Measurements from ENCODE around the gene GRHL1.

The GRHL1 gene

DNA sequence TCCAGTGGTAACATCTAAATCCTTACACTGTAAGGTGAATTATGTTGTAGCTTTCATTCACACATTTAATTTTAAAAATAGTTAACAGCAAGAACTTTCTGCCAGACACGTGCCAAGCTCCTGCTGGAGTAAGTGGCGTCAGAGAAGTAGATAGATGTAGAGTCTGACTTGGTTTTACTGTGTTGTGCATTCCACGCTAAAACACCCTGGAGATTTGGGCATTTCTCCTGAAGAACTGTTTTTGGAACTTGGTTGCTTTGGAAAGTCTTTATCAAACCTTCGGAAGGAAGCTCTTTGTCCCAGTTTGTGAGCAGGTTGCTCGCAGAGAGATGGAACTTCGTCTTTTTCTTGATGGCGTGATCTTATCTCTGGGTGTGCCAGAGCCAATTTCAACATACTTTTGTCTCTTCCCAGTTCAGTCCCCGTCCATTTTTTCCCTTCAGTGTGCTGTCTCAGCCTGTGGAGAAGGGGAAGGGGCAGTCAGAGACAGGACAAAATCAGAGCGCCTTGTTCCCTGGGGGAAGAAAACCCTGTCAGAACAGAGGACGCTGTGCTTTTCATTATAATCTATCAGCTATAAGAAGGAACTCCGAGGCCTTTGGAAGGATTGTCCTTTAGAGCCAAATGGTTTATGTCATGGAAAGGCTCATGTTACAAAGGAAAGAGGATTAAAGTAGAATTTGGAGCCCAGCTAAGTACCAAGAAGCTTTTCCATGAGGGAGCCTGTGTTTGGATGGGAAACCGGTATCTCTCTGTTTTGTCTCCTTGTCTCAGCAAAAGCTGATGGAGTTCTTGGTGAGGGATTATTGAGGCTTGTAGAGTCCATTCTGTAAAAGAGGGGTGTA lies 18.9 kb downstream of the GRHL1 start:
- intact Hi-C loops (cut with DNase I; ENCODE audit: low total_unique reads) = no loop called here
- Histone ChIP-seq H3K4me3 (no peak overlapping the region), H3K27ac (peak overlapping the region; percentile 32 to 62), H3K27me3 (no peaks in the 10 kb centered on the region), H3K9me3 (no peaks in the 10 kb centered on the region), H3K36me3 (no peaks in the 10 kb centered on the region), H3K4me1 (peaks cover 0 to 41% (median 12%) of the 10 kb centered on the region in 4 donors)
- DNase-seq = no peak
- TF ChIP-seq, protein P1, sequence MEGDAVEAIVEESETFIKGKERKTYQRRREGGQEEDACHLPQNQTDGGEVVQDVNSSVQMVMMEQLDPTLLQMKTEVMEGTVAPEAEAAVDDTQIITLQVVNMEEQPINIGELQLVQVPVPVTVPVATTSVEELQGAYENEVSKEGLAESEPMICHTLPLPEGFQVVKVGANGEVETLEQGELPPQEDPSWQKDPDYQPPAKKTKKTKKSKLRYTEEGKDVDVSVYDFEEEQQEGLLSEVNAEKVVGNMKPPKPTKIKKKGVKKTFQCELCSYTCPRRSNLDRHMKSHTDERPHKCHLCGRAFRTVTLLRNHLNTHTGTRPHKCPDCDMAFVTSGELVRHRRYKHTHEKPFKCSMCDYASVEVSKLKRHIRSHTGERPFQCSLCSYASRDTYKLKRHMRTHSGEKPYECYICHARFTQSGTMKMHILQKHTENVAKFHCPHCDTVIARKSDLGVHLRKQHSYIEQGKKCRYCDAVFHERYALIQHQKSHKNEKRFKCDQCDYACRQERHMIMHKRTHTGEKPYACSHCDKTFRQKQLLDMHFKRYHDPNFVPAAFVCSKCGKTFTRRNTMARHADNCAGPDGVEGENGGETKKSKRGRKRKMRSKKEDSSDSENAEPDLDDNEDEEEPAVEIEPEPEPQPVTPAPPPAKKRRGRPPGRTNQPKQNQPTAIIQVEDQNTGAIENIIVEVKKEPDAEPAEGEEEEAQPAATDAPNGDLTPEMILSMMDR (IDR thresholded peaks at IDR 0.05) = no peak

DNA sequence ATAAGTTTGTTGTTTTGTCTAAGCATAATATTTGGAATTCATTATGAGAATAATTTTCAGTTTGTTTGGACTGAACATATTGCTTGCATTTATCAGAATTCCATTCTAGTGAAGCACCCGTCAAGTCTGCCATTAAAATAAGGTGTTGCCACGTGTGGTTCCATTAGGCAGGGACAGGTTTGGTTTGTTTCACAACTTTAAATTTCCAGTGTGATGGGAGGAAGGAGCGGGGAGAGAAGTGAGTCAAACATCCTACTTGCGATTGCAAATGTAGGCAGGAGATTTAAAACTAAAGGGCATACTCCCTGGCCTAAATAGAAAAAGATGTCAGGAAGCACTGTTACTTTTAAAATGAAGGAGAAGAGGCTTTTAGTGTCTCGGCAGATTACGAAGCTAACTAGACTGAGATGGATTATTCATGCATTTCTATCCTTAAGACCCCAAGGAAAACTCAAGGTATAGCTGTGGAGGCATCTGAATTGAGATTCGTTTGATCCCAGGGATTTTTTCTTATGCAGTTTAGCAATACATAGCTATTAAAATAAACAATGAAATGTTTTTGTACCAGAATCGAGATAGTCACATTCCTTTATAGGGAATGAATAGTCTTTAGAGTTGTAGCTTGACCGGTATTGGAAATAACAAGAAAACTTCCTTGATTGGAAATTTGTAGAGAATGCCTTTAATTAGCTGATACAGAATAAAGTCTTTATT lies 19.8 kb downstream of the GRHL1 start:
- Histone ChIP-seq H3K36me3 (no peaks in the 10 kb centered on the region), H3K9me3 (no peaks in the 10 kb centered on the region), H3K4me3 (no peak overlapping the region), H3K27ac (peak overlapping the region in 1 of 2 donors; percentile 62), H3K4me1 (peaks cover 3 to 50% (median 18%) of the 10 kb centered on the region in 4 donors), H3K27me3 (no peaks in the 10 kb centered on the region)
- no peak for DNase-seq
- TF ChIP-seq, protein P1 (IDR thresholded peaks at IDR 0.05) = no peak
- intact Hi-C loops (cut with DNase I; ENCODE audit: low total_unique reads) = no loop called here

DNA sequence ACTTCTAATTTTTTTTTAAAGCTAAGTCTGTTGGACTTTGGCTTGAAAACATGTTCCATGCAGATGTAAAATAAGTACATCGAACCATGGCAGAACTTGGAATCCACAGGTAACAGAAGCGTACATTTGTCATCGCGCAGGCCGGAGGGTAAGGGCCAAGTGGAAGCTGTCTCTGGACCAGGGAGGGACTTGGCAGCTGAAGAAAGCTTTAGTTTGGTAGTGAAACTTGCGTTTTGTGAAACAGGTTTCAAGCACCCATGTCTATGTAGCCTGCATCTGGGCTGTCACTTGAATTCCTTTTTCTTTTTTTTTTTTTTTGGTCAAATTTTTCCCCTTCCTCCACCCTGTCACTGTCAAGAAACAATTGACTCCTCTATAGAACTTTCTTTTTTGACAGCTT lies 20.4 kb downstream of the GRHL1 start:
- Histone ChIP-seq H3K4me1 (peaks cover 3 to 56% (median 24%) of the 10 kb centered on the region in 4 donors), H3K4me3 (no peak overlapping the region), H3K36me3 (no peaks in the 10 kb centered on the region), H3K27ac (peak overlapping the region in 1 of 2 donors; percentile 42), H3K27me3 (no peaks in the 10 kb centered on the region), H3K9me3 (no peaks in the 10 kb centered on the region)
- intact Hi-C loops (cut with DNase I; ENCODE audit: low total_unique reads) = no loop called here
- no peak for DNase-seq
- TF ChIP-seq, protein P1 (IDR thresholded peaks at IDR 0.05) = no peak

DNA sequence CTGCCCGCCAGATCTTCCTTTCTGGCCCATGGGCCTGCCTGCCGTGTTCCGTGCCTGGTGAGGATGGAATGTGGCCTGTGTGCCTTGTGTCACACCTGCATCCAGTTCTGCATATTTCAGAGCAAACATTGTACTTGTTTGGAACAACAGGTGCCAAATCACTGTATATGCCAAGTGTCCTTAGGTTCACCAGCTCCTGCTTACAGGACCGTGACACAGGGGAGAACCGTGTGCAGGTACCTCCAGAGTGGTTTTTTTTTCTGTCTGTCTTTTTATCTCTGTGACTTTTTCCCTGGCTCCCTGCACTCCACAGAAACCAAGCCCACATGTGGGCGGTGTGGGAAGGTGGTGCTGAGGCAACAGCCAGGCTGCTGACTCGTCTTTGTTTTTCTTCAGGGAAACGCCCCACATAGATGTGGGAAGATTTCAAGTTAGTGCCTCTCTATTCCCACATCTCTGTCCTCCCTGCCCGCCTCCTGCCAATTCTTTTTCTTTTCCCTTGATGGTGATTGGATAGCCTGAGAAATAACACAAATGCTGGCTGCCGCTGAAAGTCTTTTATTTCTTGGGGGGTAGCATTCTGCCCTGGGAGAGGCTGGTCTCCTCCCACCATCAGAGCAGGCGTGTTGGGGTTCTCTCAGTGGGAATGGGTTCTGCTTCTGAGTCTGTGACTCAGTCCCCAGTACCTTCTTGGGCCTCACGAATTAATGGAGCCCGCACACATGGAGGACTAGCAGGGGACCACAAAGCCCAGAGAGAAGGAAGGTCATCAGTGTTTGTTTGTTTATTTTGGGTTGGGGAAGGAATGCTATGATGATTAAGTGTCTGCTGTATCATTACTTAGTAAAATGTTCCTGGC lies 21.4 kb downstream of the GRHL1 start:
- intact Hi-C loops (cut with DNase I; ENCODE audit: low total_unique reads) = no loop called here
- Histone ChIP-seq H3K27me3 (no peaks in the 10 kb centered on the region), H3K9me3 (no peaks in the 10 kb centered on the region), H3K4me1 (peaks cover 3 to 57% (median 24%) of the 10 kb centered on the region in 4 donors), H3K36me3 (no peaks in the 10 kb centered on the region), H3K27ac (peak overlapping the region in 1 of 2 donors; percentile 42), H3K4me3 (no peak overlapping the region)
- TF ChIP-seq, protein P1 (IDR thresholded peaks at IDR 0.05) = no peak
- DNase-seq = peak in 1 of 2 donors; percentile 60

DNA sequence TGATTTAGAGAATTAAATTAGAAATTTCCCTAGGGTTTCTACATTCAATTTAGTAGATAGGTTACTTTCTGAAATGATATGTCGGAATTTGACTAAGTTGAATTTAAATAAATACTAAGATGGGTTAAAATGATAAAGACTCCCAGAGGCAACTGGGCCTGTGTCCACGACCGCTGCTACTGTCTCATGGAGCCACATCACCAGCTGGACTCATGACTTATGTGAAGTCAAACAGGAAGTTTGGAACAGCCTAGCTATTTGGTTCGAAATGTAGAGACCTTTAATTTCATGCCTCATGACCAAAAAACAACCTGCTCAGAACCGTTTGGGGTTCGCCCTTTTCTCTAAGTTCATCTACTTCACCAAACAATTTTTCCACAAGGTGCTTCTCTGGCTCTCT lies 22.2 kb downstream of the GRHL1 start:
- Histone ChIP-seq H3K4me3 (no peak overlapping the region), H3K4me1 (peaks cover 3 to 57% (median 24%) of the 10 kb centered on the region in 4 donors), H3K27ac (peak overlapping the region; percentile 21 to 42), H3K36me3 (no peaks in the 10 kb centered on the region), H3K9me3 (no peaks in the 10 kb centered on the region), H3K27me3 (no peaks in the 10 kb centered on the region)
- intact Hi-C loops (cut with DNase I; ENCODE audit: low total_unique reads) = no loop called here
- TF ChIP-seq, protein P1 (IDR thresholded peaks at IDR 0.05) = no peak
- no peak for DNase-seq
